C4-2B (cell line): Measurements from ENCODE around the gene SLC28A1.

Experiments used
- H3K27ac ChIP-seq: fragments of 450-650 bp; 2 replicates; pipeline ENCODE4 v1.5.1; 2017
- ZFX ChIP-seq: fragments of 450-650 bp; IDR thresholded peaks from 2 replicates; pipeline ENCODE4 v1.6.1; 2017
- TF ChIP-seq, protein P1 (sequence below): fragments of 450-650 bp; conservative IDR thresholded peaks from 2 replicates; pipeline ENCODE4 v1.5.1; 2017; ENCODE audit warnings: mild to moderate bottlenecking

The SLC28A1 gene

GRCh38 chr15:84990507-84990906 is 106.0 kb downstream of the SLC28A1 start:
- TF ChIP-seq, protein P1, sequence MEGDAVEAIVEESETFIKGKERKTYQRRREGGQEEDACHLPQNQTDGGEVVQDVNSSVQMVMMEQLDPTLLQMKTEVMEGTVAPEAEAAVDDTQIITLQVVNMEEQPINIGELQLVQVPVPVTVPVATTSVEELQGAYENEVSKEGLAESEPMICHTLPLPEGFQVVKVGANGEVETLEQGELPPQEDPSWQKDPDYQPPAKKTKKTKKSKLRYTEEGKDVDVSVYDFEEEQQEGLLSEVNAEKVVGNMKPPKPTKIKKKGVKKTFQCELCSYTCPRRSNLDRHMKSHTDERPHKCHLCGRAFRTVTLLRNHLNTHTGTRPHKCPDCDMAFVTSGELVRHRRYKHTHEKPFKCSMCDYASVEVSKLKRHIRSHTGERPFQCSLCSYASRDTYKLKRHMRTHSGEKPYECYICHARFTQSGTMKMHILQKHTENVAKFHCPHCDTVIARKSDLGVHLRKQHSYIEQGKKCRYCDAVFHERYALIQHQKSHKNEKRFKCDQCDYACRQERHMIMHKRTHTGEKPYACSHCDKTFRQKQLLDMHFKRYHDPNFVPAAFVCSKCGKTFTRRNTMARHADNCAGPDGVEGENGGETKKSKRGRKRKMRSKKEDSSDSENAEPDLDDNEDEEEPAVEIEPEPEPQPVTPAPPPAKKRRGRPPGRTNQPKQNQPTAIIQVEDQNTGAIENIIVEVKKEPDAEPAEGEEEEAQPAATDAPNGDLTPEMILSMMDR, result no peak
- TF ChIP-seq ZFX, result no peak
- H3K27ac ChIP-seq, result no peak overlapping the region

GRCh38 chr15:84991014-84991712 is 106.7 kb downstream of the SLC28A1 start:
- H3K27ac ChIP-seq, result no peak overlapping the region

DNA sequence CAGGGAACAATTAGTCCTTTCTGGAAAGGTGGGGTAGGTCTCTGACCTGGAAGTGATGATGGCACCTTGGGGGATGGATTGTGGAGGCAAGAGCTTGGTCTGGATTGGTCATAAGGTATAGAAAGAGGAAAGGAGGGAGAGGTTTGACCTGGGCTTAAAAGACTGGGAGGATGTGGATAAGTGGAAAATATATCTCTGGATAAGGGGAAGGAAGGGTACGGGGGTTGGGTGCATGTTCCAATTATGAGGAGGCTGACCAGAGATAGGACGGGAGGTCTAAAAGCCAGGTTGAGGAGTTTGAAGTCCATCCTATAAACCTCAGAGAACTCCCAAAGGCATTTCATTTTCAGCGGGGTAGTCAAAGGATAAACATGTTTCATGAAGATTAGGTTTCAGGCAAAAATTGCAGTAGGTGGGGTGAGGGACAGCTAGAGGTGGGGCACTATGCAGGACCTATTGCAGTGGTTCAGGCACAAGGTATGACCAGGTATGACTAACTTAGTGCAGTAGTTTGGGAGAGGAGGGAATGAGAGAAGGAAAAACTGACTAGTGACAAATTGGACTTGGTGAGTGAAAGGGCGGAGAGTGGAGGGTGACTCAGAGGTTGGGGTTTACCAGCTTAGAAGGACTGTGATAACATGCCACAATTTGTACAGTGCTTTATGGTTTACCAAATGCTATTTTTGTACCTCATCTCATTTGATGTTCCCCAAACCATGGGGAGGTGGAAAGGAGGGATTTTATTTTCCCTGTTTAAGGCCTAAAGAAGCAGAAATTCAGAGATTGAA is 107.9 kb downstream of the SLC28A1 start:
- TF ChIP-seq, protein P1, result no peak
- no peak for TF ChIP-seq ZFX
- H3K27ac ChIP-seq, result no peak overlapping the region

More at GRCh38 chr15:84991014-84991712, 106.7 kb downstream of the SLC28A1 start:
- no peak for TF ChIP-seq ZFX
- TF ChIP-seq, protein P1, result no peak
